ENCODE measurements around the gene MTHFD1. TPM values are rescaled to one million over a fixed set of nuclear protein-coding genes. Genes with fewer than 3 reads are reported as not detected.
"Not testable (repeated sequence)": the region's sequence is repeated elsewhere in the genome, so short reads cannot be mapped to it uniquely, and the experiment has no call there.

MTHFD1 gene
- total RNA-seq, 4 donors from 2014 or later: 21.5 to 42.0 (median 33.0) TPM

- TF ChIP-seq CTCF (IDR thresholded peaks at IDR 0.05): no peak
- no peak for TF ChIP-seq POLR2AphosphoS5 (IDR thresholded peaks at IDR 0.05)
- TF ChIP-seq POLR2A (IDR thresholded peaks at IDR 0.05): no peak
- TF ChIP-seq EP300 (IDR thresholded peaks at IDR 0.05): no peak
- DNase-seq (ENCODE audit: low spot score in 2 of 2): no peak
- Histone ChIP-seq H3K4me1 (no peaks in the 10 kb centered on the region), H3K4me3 (no peak overlapping the region), H3K36me3 (no peaks in the 10 kb centered on the region), H3K9me3 (no peaks in the 10 kb centered on the region), H3K27ac (no peak overlapping the region), H3K27me3 (no peaks in the 10 kb centered on the region)
- 78% methylated on average over 3 of the region's 3 CpGs for WGBS
Observed at GRCh38 chr14:64363265-64363846, 24.8 kb upstream of the MTHFD1 start.

DNA sequence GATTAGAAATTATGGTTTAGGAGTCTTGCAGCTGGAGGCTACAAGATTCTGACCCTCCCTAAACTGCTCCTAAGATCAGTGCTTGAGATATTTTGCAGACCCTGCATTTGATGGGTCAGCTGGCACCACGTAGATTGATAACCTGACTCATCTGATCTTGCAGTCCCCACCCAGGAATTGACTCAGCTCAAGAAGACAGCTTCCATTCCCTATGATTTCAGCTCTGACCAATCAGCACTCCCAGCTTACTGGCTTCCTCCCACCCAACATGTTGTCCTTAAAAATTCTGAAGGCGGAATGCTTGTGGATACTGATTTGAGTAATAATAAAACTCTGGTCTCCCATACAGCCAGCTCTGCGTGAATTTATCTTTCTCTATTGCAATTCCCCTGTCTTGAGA, 23.2 kb upstream of the MTHFD1 start:
- Histone ChIP-seq H3K36me3 (no peaks in the 10 kb centered on the region), H3K4me3 (no peak overlapping the region), H3K4me1 (no peaks in the 10 kb centered on the region), H3K9me3 (no peaks in the 10 kb centered on the region), H3K27me3 (no peaks in the 10 kb centered on the region), H3K27ac (no peak overlapping the region)
- WGBS: 81% methylated on average over 3 of the region's 3 CpGs
- no peak for TF ChIP-seq EP300 (IDR thresholded peaks at IDR 0.05)
- TF ChIP-seq CTCF (IDR thresholded peaks at IDR 0.05): no peak
- TF ChIP-seq POLR2A (IDR thresholded peaks at IDR 0.05): no peak
- TF ChIP-seq POLR2AphosphoS5 (IDR thresholded peaks at IDR 0.05): no peak
- no peak for DNase-seq (ENCODE audit: low spot score in 2 of 2)

DNA sequence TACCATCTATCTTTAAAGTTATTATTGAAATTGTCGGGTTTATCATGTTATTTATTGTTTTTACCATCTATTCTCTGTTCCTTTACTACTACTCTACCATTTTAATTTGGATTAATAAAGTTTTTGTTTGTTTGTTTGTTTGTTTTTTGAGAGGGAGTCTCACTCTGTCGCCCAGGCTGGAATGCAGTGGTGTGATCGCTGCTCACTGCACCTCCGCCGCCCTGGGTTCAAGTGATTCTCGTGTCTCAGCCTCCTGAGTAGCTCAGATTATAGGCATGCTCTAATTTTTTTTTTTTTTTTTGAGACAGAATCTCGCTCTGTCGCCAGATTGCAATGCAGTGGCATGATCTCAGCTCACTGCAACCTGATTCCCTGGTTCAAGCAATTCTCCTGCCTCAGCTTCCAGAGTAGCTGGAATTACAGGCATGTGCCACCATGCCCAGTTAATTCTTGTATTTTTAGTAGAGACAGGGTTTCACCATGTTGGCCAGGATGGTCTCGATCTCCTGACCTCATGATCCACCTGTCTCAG, 22.7 kb upstream of the MTHFD1 start:
- 91% methylated on average over 9 of the region's 9 CpGs for WGBS
- DNase-seq (ENCODE audit: low spot score in 2 of 2): not testable (repeated sequence)

GRCh38 chr14:64369201-64369600, 19.0 kb upstream of the MTHFD1 start:
- Histone ChIP-seq H3K27me3 (no peaks in the 10 kb centered on the region), H3K27ac (no peak overlapping the region), H3K4me3 (no peak overlapping the region), H3K9me3 (no peaks in the 10 kb centered on the region), H3K4me1 (no peaks in the 10 kb centered on the region), H3K36me3 (no peaks in the 10 kb centered on the region)
- WGBS: 98% methylated on average over 2 of the region's 2 CpGs
- TF ChIP-seq POLR2A (IDR thresholded peaks at IDR 0.05) (no peak), POLR2AphosphoS5 (IDR thresholded peaks at IDR 0.05) (no peak), CTCF (IDR thresholded peaks at IDR 0.05) (no peak), EP300 (IDR thresholded peaks at IDR 0.05) (no peak)
- no peak for DNase-seq (ENCODE audit: low spot score in 2 of 2)

More for the DNA sequence above, 22.7 kb upstream of the MTHFD1 start:
- H3K4me1 ChIP-seq, H3K36me3 ChIP-seq, H3K27me3 ChIP-seq, H3K9me3 ChIP-seq, H3K4me3 ChIP-seq, H3K27ac ChIP-seq: not testable (repeated sequence)

DNA sequence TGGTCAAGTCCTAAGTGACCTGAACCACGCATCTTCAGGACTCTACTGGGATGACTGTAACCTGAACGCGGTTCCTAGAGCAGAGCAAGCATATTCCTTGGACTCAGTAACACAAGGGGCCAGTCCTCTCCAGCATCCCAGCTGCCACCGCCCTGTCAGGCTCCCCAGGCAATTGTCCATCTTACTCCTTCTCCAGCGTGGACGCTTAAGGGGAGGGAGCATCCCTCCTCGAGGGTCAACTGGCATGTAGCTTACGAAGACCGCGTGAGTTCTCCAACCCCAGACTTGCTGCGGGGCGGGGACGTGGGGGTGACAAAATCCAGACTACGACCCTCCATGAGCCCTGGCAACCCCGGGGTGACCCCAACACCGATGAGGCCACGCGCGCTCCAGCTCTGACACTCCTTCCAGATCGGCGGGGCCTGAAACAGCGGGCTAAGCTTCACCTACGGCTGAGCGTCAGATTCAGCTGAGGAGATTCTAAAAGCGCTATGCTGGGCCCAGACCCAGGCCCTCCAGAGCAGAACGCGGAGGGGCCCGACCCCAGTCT, 846 bp upstream of the MTHFD1 start:
- 1% methylated on average over 23 of the region's 28 CpGs for WGBS
- Histone ChIP-seq H3K27ac (peak overlapping the region; percentile 80), H3K36me3 (no peaks in the 10 kb centered on the region), H3K27me3 (no peaks in the 10 kb centered on the region), H3K4me3 (peak overlapping the region; percentile 62), H3K9me3 (no peaks in the 10 kb centered on the region), H3K4me1 (peaks cover 25% of the 10 kb centered on the region)
- DNase-seq (ENCODE audit: low spot score in 2 of 2): no peak
- TF ChIP-seq EP300 (IDR thresholded peaks at IDR 0.05) (no peak), POLR2A (IDR thresholded peaks at IDR 0.05) (no peak), CTCF (IDR thresholded peaks at IDR 0.05) (no peak), POLR2AphosphoS5 (IDR thresholded peaks at IDR 0.05) (no peak)

Measured in suprapubic skin (tissue), 4 donors.